Fibroblast of pulmonary artery (primary cell): ENCODE data around the gene CARD10.
A peak's percentile ranks its signal among the peaks of the same experiment; 100 is the strongest.
"Not testable (repeated sequence)": the region's sequence is repeated elsewhere in the genome, so short reads cannot be mapped to it uniquely, and the experiment has no call there.

ENCODE experiments used
- DNase-seq: peaks from one replicate; pipeline ENCODE4 v3.0.0-alpha.2; 2010; ENCODE audit warnings: low read depth
- H3K4me3 ChIP-seq: replicated peaks from 2 replicates; pipeline ENCODE4 v1.5.1; 2011; ENCODE audit warnings: low read depth, mild to moderate bottlenecking, control low read depth, low read length, moderate library complexity
- TF ChIP-seq, protein P1 (sequence below): IDR thresholded peaks from 2 replicates; pipeline ENCODE4 v1.5.1; 2011; ENCODE audit warnings: mild to moderate bottlenecking, control low read depth, low read length, inconsistent platforms; ENCODE audit errors: missing control alignments

Gene CARD10

DNA sequence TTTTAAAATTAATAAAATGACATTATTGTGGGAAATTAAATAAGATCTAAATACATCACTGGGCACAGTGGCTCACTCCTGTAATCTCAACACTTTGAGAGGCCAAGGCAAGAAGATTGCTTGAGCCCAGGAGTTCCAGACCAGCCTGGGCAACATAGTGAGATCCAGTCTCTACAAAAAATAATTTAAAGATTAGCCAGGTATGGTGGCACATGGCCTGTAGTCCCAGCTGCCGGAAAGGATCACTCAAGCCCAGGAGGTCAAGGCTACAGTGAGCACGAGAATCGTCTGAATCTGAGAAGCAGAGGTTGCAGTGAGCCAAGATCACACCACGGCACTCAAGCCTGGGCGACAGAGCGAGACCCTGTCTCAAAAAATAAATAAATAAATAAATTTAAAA lies 15.9 kb upstream of the CARD10 start:
- H3K4me3 ChIP-seq: no peak overlapping the region
- DNase-seq: no peak
- TF ChIP-seq, protein P1, sequence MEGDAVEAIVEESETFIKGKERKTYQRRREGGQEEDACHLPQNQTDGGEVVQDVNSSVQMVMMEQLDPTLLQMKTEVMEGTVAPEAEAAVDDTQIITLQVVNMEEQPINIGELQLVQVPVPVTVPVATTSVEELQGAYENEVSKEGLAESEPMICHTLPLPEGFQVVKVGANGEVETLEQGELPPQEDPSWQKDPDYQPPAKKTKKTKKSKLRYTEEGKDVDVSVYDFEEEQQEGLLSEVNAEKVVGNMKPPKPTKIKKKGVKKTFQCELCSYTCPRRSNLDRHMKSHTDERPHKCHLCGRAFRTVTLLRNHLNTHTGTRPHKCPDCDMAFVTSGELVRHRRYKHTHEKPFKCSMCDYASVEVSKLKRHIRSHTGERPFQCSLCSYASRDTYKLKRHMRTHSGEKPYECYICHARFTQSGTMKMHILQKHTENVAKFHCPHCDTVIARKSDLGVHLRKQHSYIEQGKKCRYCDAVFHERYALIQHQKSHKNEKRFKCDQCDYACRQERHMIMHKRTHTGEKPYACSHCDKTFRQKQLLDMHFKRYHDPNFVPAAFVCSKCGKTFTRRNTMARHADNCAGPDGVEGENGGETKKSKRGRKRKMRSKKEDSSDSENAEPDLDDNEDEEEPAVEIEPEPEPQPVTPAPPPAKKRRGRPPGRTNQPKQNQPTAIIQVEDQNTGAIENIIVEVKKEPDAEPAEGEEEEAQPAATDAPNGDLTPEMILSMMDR: no peak

DNA sequence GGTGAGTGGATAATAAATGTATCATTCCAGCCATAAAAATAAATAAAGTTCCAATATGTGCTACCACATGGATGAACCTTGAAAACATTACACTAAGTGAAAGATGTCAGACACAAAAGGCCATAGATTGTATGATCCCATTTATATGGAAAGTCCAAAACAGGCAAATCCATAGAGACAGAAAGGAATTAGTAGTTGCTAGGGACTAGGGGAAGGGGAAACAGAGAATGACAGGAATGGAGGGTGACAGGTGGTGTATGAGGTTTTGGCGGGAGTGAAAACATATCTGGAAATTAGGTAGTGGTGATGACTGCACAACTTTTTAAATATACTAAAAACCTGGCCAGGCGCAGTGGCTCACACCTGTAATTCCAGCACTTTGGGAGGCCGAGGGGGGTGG lies 15.2 kb upstream of the CARD10 start:
- no peak for DNase-seq
- TF ChIP-seq, protein P1: no peak
- H3K4me3 ChIP-seq: no peak overlapping the region

DNA sequence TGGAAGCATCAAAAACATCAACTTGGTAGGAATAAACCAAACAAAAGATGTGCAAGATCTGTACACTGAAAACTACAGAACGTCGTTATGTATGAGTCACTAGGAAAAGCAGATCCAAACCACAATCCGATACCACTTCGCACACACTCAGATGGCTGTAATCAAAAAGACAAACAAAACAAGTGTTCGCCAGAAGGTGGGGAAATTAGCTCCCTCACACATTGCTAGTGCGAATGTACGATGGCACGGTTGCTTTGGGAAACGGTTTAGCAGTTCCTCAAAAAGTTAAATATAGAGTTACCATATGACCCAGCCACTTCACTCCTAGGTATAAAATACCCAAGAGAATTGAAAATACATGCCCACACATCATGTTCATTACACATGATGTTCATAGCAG lies 14.8 kb upstream of the CARD10 start:
- TF ChIP-seq, protein P1: no peak
- DNase-seq: peak; percentile 82
- H3K4me3 ChIP-seq: no peak overlapping the region

GRCh38 chr22:37529652-37530345 lies 10.6 kb upstream of the CARD10 start:
- DNase-seq: no peak
- H3K4me3 ChIP-seq: no peak overlapping the region
- TF ChIP-seq, protein P1: no peak

DNA sequence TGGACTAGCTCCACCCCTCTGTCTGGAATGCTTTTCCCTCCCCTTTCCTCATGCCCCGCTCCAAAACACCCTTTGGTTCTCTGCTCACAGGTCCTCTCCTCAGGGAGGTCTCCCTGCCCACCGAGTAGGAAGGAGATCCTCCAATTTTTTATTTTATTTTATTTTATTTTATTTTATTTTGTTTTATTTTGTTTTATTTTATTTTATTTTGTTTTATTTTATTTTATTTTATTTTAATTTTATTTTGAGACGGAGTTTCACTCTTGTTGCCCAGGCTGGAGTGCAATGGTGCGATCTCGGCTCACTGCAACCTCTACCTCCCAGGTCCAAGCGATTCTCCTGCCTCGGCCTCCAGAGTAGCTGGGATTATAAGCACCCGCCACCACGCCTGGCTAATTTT lies 8.7 kb upstream of the CARD10 start:
- DNase-seq, H3K4me3 ChIP-seq: not testable (repeated sequence)

- H3K4me3 ChIP-seq, DNase-seq: not testable (repeated sequence)
Measured at GRCh38 chr22:37527081-37527752, 8.0 kb upstream of the CARD10 start.

GRCh38 chr22:37526376-37526775 lies 7.2 kb upstream of the CARD10 start:
- no peak overlapping the region for H3K4me3 ChIP-seq
- TF ChIP-seq, protein P1: no peak
- DNase-seq: no peak

DNA sequence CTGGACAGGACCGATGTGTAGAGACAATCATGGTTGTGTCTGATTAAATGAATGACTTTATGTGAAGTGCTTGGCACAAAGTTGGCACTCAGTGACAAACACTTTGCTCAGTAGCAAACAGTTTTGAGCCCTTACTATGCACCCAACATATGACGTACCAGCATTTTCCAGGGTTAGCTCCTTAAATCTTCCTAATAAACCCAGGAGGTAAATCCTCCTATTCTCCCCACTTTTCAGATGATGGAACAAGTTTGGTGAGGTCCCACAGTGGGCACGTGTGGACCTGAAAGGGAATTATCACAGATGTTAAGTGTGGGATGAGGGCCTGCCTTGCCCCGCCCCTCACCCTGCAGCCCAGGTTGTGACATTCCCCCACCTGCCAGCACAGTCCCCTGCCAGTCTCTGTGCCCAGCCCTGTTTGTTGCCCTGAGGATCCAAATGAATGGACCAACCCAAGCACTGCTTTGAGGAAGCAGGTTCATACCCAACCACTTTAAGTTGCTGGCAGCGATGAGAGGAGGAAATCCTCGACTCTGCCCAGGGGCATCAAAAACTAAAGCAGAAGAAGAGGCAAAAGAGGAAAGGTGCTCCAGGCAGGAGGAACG lies 6.6 kb upstream of the CARD10 start:
- no peak overlapping the region for H3K4me3 ChIP-seq
- DNase-seq: no peak
- TF ChIP-seq, protein P1: no peak
